Neural crest cell (in vitro differentiated cells): ENCODE measurements around the gene DIRAS1. TPM values are rescaled to one million over a fixed set of nuclear protein-coding genes. Genes with fewer than 3 reads are reported as not detected.

Source experiments
- DNase-seq: peaks from one replicate; pipeline ENCODE4 v3.0.0; 2021; ENCODE audit warnings: low read depth, mixed read lengths, low spot score
- H3K27ac Mint-ChIP-seq: one replicate; pipeline ENCODE4 v1.8.0; 2021; ENCODE audit warnings: mild to moderate bottlenecking, mixed read lengths; ENCODE audit not compliant: unreplicated experiment
- H3K27me3 Mint-ChIP-seq: 2 replicates; pipeline ENCODE4 v1.8.0; 2021; ENCODE audit warnings: low read depth, mild to moderate bottlenecking, mixed read lengths
- H3K36me3 Mint-ChIP-seq: 2 replicates; pipeline ENCODE4 v1.8.0; 2021; ENCODE audit warnings: low read depth, mild to moderate bottlenecking, mixed read lengths
- H3K4me1 Mint-ChIP-seq: 2 replicates; pipeline ENCODE4 v1.8.0; 2021; ENCODE audit warnings: mixed read lengths
- H3K4me3 Mint-ChIP-seq: one replicate; pipeline ENCODE4 v1.8.0; 2021; ENCODE audit warnings: mild to moderate bottlenecking, mixed read lengths
- H3K9me3 Mint-ChIP-seq: 2 replicates; pipeline ENCODE4 v1.8.0; 2021; ENCODE audit warnings: mixed read lengths
- CTCF ChIP-seq: fragments of 200-600 bp; sonication (generic); conservative IDR thresholded peaks from 2 replicates; pipeline ENCODE4 v1.5.0; 2021; ENCODE audit warnings: antibody characterized with exemption, mild to moderate bottlenecking
- total RNA-seq: library from RNA; stranded (reverse); gene quantifications from 2 replicates; pipeline ENCODE4 v1.2.1, GENCODE V29; 2021

DIRAS1 gene
- total RNA-seq, 1 donor from 2014 or later: 19.9 TPM

- Mint-ChIP-seq H3K36me3 (peaks cover 8% of the 10 kb centered on the region), H3K27ac (peak overlapping the region; percentile 12), H3K4me1 (no peaks in the 10 kb centered on the region), H3K4me3 (no peak overlapping the region), H3K27me3 (no peaks in the 10 kb centered on the region), H3K9me3 (no peaks in the 10 kb centered on the region)
- DNase-seq: no peak
- TF ChIP-seq CTCF: no peak
Observed at GRCh38 chr19:2756921-2757881, 36.0 kb upstream of the DIRAS1 start.

GRCh38 chr19:2756477-2756876 is 35.3 kb upstream of the DIRAS1 start:
- no peaks in the 10 kb centered on the region for H3K27me3 Mint-ChIP-seq
- no peaks in the 10 kb centered on the region for H3K4me1 Mint-ChIP-seq
- H3K27ac Mint-ChIP-seq: no peak overlapping the region
- H3K4me3 Mint-ChIP-seq: no peak overlapping the region
- no peak for DNase-seq
- H3K36me3 Mint-ChIP-seq: peaks cover 8% of the 10 kb centered on the region
- TF ChIP-seq CTCF: no peak
- H3K9me3 Mint-ChIP-seq: no peaks in the 10 kb centered on the region

DNA sequence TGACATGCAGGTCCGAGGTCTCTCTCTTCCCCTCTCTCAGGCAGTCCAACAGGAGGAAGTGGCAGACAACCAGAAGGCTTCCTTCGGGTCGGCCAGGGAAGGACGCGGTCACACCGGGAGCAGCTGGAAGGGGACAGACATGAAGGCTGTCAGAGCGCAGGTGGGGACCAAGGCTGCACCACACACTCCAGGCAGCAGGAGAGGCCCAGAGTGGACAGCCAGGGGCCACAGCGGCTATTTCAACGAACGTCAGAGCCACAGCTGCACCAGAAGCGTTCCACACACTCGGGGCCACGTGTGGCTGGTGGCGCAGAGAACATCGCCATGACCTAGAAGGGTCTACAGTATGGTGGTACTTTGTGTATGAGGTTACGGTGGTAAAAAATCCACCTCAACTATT is 34.6 kb upstream of the DIRAS1 start:
- no peak overlapping the region for H3K4me3 Mint-ChIP-seq
- TF ChIP-seq CTCF: no peak
- H3K4me1 Mint-ChIP-seq: no peaks in the 10 kb centered on the region

DNA sequence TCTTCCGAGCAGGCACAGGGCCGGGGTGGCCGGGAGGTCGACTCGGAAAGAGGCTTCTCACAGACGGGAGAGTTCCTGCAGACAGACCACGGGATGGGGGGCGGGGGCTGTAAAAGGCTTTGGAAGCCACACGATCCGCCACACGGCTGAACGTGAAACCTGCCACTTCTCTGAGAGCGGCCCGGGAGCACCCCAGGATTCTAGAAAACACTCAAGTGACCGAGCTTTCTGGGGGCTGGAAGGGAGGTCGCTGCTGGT is 34.2 kb upstream of the DIRAS1 start:
- no peak for DNase-seq
- H3K27ac Mint-ChIP-seq: no peak overlapping the region
- peaks cover 8% of the 10 kb centered on the region for H3K36me3 Mint-ChIP-seq
- TF ChIP-seq CTCF: no peak
- no peaks in the 10 kb centered on the region for H3K4me1 Mint-ChIP-seq
- no peak overlapping the region for H3K4me3 Mint-ChIP-seq
- no peaks in the 10 kb centered on the region for H3K9me3 Mint-ChIP-seq
- no peaks in the 10 kb centered on the region for H3K27me3 Mint-ChIP-seq

More for the DNA sequence above, 34.6 kb upstream of the DIRAS1 start:
- no peak overlapping the region for H3K27ac Mint-ChIP-seq
- no peaks in the 10 kb centered on the region for H3K27me3 Mint-ChIP-seq
- H3K36me3 Mint-ChIP-seq: peaks cover 8% of the 10 kb centered on the region
- DNase-seq: no peak
- H3K9me3 Mint-ChIP-seq: no peaks in the 10 kb centered on the region

DNA sequence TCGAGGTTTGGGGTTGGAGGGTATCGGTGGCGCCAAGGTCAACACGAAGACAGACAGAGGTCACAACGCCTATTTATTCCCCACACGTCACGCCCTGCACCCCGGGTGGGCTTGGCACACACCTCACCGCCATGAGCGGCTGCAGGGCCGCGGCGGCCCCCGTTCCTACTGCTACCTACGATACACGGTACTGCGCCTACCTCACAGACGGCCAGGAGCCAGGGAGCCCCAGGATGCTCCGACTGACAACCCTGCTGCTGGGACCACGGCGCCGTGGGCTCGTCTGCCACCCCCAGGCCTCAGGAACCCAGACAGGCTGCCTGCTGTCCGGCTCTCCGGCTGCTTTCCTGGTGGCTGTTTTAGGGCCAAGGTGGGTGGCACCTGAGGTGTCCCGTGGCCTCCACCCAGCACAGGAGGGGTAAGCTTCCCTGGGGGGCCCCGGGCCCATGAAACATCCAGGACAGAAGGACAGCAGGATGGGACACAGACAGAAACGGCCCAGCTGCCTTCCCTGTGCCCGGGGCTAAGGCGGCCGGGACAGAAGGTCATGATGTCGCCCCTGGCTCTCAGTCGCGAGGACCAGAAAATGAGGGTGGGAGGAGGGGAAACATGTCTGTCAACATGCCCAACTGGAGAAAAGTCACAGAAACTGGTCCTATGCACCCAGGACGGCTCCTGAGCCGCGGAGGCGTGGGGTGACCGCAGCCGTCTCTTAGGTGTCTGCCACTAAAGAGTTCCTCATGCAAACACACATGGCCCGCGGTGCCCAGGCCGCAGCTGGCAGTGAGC is 33.7 kb upstream of the DIRAS1 start:
- Mint-ChIP-seq H3K4me3 (no peak overlapping the region), H3K27me3 (no peaks in the 10 kb centered on the region), H3K4me1 (no peaks in the 10 kb centered on the region), H3K9me3 (no peaks in the 10 kb centered on the region), H3K36me3 (peaks cover 8% of the 10 kb centered on the region), H3K27ac (no peak overlapping the region)
- no peak for DNase-seq
- TF ChIP-seq CTCF: no peak
